HUDEP-2 (cell line): ENCODE measurements around the gene DIAPH1.
A peak's percentile ranks its signal among the peaks of the same experiment; 100 is the strongest.

ENCODE experiments used
- DNase-seq, 76 experiments: peaks; one replicate each; lab custom pipeline; 2025; ENCODE audit not compliant: unreplicated experiment in 76 of 76; lab: John Stamatoyannopoulos, UW

The DIAPH1 gene

GRCh38 chr5:141618804-141619554, at the start of gene DIAPH1:
DIAPH1 (minus strand) TSS chr5:141619000; CDS start chr5:141618914, 86 bp downstream.
- peak; percentile 40 to 98 (median 94) for DNase-seq

- DNase-seq = no peak
These were observed 47.5 kb upstream of the DIAPH1 start for GRCh38 chr5:141665995-141666940.

- DNase-seq = peak in 62 of 76 experiments; percentile 2 to 73 (median 44)
These were observed 46.1 kb upstream of the DIAPH1 start for GRCh38 chr5:141664733-141665461.

- no peak for DNase-seq
These were observed 44.7 kb upstream of the DIAPH1 start for GRCh38 chr5:141663506-141663905.

GRCh38 chr5:141662028-141662427, 43.2 kb upstream of the DIAPH1 start:
- DNase-seq = no peak

GRCh38 chr5:141657937-141658545, 39.2 kb upstream of the DIAPH1 start:
- DNase-seq = peak in 1 of 76 experiments; percentile 10

- DNase-seq = no peak
These were observed 38.6 kb upstream of the DIAPH1 start for GRCh38 chr5:141657404-141657803.

- DNase-seq = no peak
These were observed 37.6 kb upstream of the DIAPH1 start for GRCh38 chr5:141656396-141656795.

- DNase-seq = no peak
These were observed 36.2 kb upstream of the DIAPH1 start for GRCh38 chr5:141655020-141655419.

- no peak for DNase-seq
These were observed 35.5 kb upstream of the DIAPH1 start for GRCh38 chr5:141654298-141654697.

- no peak for DNase-seq
These were observed 32.9 kb upstream of the DIAPH1 start for GRCh38 chr5:141651728-141652105.

GRCh38 chr5:141650851-141651727, 32.3 kb upstream of the DIAPH1 start, which contains the start of gene FCHSD1:
FCHSD1 (minus strand) TSS chr5:141651418; CDS start chr5:141651368, 50 bp downstream.
- peak in 70 of 76 experiments; percentile 3 to 91 (median 70) for DNase-seq

GRCh38 chr5:141649972-141650371, 31.2 kb upstream of the DIAPH1 start:
- no peak for DNase-seq

- no peak for DNase-seq
These were observed 30.4 kb upstream of the DIAPH1 start for GRCh38 chr5:141649056-141649688.

GRCh38 chr5:141647851-141648250, 29.1 kb upstream of the DIAPH1 start:
- no peak for DNase-seq

GRCh38 chr5:141647242-141647641, 28.4 kb upstream of the DIAPH1 start:
- DNase-seq = no peak

- DNase-seq = no peak
These were observed 27.2 kb upstream of the DIAPH1 start for GRCh38 chr5:141646026-141646425.

- peak in 4 of 76 experiments; percentile 5 to 14 (median 10) for DNase-seq
These were observed 23.0 kb upstream of the DIAPH1 start for GRCh38 chr5:141641634-141642267.
